Measurements from ENCODE around the gene GALNT9. TPM values are rescaled to one million over a fixed set of nuclear protein-coding genes. Genes with fewer than 3 reads are reported as not detected.
"Not testable (repeated sequence)": the region's sequence is repeated elsewhere in the genome, so short reads cannot be mapped to it uniquely, and the experiment has no call there.

The GALNT9 gene
- total RNA-seq, 1 donor from 2014 or later, result not detected

DNA sequence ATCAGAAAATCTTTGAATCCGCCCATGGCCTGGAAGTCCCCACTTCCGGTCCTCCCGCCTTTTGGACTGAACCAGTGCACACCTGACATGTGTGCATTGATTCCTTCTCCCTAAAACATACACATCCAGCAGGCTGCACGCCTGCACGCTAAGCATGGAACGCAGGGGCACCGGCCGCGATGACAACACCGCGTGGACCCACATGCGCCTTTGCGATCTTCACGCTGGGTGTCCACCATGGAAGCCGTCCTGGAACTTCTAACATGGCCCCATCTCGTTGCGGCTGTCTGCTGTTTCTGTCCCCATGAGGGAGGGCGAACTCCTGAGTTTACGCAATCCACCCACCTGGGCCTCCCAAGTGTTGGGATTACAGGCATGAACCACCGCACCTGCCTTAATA, 73.7 kb downstream of the GALNT9 start:
- H3K27ac Mint-ChIP-seq, result no peak overlapping the region
- DNase-seq (ENCODE audit: low spot score), result no peak

GRCh38 chr12:132253698-132254480, 75.5 kb downstream of the GALNT9 start:
- DNase-seq (ENCODE audit: low spot score), result no peak
- H3K36me3 ChIP-seq, result no peaks in the 10 kb centered on the region
- Mint-ChIP-seq H3K36me3 (no peaks in the 10 kb centered on the region), H3K27me3 (ENCODE audit: insufficient read depth, low read depth) (peaks cover 17% of the 10 kb centered on the region), H3K9me3 (no peaks in the 10 kb centered on the region), H3K4me3 (no peak overlapping the region), H3K27ac (no peak overlapping the region), H3K4me1 (peaks cover 10% of the 10 kb centered on the region)
- no peak overlapping the region for H3K4me2 ChIP-seq
- no peaks in the 10 kb centered on the region for H3K9me3 ChIP-seq (ENCODE audit: low read depth)
- H3F3A ChIP-seq (ENCODE audit: low read depth), result no peaks in the 10 kb centered on the region
- no peaks in the 10 kb centered on the region for H3K4me1 ChIP-seq
- H3K79me2 ChIP-seq (ENCODE audit: low read depth), result no peaks in the 10 kb centered on the region
- no peak overlapping the region for H2AFZ ChIP-seq (replicated peaks)
- no peak overlapping the region for H3K9ac ChIP-seq
- peaks cover 7% of the 10 kb centered on the region for H3K27me3 ChIP-seq
- no peak overlapping the region for H3K4me3 ChIP-seq
- H3K27ac ChIP-seq, result no peak overlapping the region
- H4K20me1 ChIP-seq (ENCODE audit: low read depth), result no peaks in the 10 kb centered on the region
- TF ChIP-seq EZH2 (IDR thresholded peaks at IDR 0.05) (no peak), EZH2phosphoT487 (IDR thresholded peaks at IDR 0.05) (no peak)
- TF ChIP-seq, protein P1, sequence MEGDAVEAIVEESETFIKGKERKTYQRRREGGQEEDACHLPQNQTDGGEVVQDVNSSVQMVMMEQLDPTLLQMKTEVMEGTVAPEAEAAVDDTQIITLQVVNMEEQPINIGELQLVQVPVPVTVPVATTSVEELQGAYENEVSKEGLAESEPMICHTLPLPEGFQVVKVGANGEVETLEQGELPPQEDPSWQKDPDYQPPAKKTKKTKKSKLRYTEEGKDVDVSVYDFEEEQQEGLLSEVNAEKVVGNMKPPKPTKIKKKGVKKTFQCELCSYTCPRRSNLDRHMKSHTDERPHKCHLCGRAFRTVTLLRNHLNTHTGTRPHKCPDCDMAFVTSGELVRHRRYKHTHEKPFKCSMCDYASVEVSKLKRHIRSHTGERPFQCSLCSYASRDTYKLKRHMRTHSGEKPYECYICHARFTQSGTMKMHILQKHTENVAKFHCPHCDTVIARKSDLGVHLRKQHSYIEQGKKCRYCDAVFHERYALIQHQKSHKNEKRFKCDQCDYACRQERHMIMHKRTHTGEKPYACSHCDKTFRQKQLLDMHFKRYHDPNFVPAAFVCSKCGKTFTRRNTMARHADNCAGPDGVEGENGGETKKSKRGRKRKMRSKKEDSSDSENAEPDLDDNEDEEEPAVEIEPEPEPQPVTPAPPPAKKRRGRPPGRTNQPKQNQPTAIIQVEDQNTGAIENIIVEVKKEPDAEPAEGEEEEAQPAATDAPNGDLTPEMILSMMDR (IDR thresholded peaks at IDR 0.05), result no peak

More for the DNA sequence above, 73.7 kb downstream of the GALNT9 start:
- Mint-ChIP-seq H3K4me1 (peaks cover 11% of the 10 kb centered on the region), H3K9me3 (no peaks in the 10 kb centered on the region), H3K36me3 (no peaks in the 10 kb centered on the region), H3K4me3 (no peak overlapping the region), H3K27me3 (ENCODE audit: insufficient read depth, low read depth) (peaks cover 23% of the 10 kb centered on the region)
- Histone ChIP-seq H3F3A (ENCODE audit: low read depth) (no peaks in the 10 kb centered on the region), H3K79me2 (ENCODE audit: low read depth) (no peaks in the 10 kb centered on the region), H2AFZ (replicated peaks) (no peak overlapping the region), H3K27me3 (peaks cover 1% of the 10 kb centered on the region), H3K9me3 (ENCODE audit: low read depth) (no peaks in the 10 kb centered on the region), H3K4me2 (no peak overlapping the region), H3K27ac (no peak overlapping the region), H3K4me1 (no peaks in the 10 kb centered on the region), H4K20me1 (ENCODE audit: low read depth) (no peaks in the 10 kb centered on the region), H3K4me3 (no peak overlapping the region), H3K9ac (no peak overlapping the region), H3K36me3 (no peaks in the 10 kb centered on the region)
- no peak for TF ChIP-seq EZH2phosphoT487 (IDR thresholded peaks at IDR 0.05)

GRCh38 chr12:132252981-132253380, 76.4 kb downstream of the GALNT9 start:
- H3K27ac ChIP-seq; H2AFZ ChIP-seq (replicated peaks); H3K4me2 ChIP-seq; H4K20me1 ChIP-seq (ENCODE audit: low read depth); H3K79me2 ChIP-seq (ENCODE audit: low read depth); H3K36me3 Mint-ChIP-seq; H3K36me3 ChIP-seq; H3K4me3 ChIP-seq; H3K9me3 Mint-ChIP-seq; H3K4me3 Mint-ChIP-seq; H3K27ac Mint-ChIP-seq; H3K9ac ChIP-seq; DNase-seq (ENCODE audit: low spot score); H3K9me3 ChIP-seq (ENCODE audit: low read depth); H3K4me1 Mint-ChIP-seq; H3K4me1 ChIP-seq; H3F3A ChIP-seq (ENCODE audit: low read depth): not testable (repeated sequence)
- peaks cover 13% of the 10 kb centered on the region for H3K27me3 ChIP-seq
- H3K27me3 Mint-ChIP-seq (ENCODE audit: insufficient read depth, low read depth), result peaks cover 16% of the 10 kb centered on the region

- Histone ChIP-seq H2AFZ (replicated peaks) (no peak overlapping the region), H3F3A (ENCODE audit: low read depth) (no peaks in the 10 kb centered on the region), H4K20me1 (ENCODE audit: low read depth) (no peaks in the 10 kb centered on the region), H3K4me2 (no peak overlapping the region), H3K27ac (no peak overlapping the region), H3K9me3 (ENCODE audit: low read depth) (no peaks in the 10 kb centered on the region), H3K27me3 (peaks cover 17% of the 10 kb centered on the region), H3K9ac (no peak overlapping the region), H3K4me1 (no peaks in the 10 kb centered on the region), H3K79me2 (ENCODE audit: low read depth) (no peaks in the 10 kb centered on the region), H3K36me3 (no peaks in the 10 kb centered on the region), H3K4me3 (no peak overlapping the region)
- no peaks in the 10 kb centered on the region for H3K9me3 Mint-ChIP-seq
- no peak overlapping the region for H3K4me3 Mint-ChIP-seq
- H3K27ac Mint-ChIP-seq, result no peak overlapping the region
- H3K4me1 Mint-ChIP-seq, result peaks cover 9% of the 10 kb centered on the region
- peaks cover 16% of the 10 kb centered on the region for H3K27me3 Mint-ChIP-seq (ENCODE audit: insufficient read depth, low read depth)
- no peaks in the 10 kb centered on the region for H3K36me3 Mint-ChIP-seq
- TF ChIP-seq, protein P1 (IDR thresholded peaks at IDR 0.05), result no peak
- no peak for TF ChIP-seq EZH2phosphoT487 (IDR thresholded peaks at IDR 0.05)
- TF ChIP-seq EZH2 (IDR thresholded peaks at IDR 0.05), result no peak
- no peak for DNase-seq (ENCODE audit: low spot score)
Measured at GRCh38 chr12:132251741-132252490, 77.5 kb downstream of the GALNT9 start.
